ENCODE data around the gene ROBO3.

DNA sequence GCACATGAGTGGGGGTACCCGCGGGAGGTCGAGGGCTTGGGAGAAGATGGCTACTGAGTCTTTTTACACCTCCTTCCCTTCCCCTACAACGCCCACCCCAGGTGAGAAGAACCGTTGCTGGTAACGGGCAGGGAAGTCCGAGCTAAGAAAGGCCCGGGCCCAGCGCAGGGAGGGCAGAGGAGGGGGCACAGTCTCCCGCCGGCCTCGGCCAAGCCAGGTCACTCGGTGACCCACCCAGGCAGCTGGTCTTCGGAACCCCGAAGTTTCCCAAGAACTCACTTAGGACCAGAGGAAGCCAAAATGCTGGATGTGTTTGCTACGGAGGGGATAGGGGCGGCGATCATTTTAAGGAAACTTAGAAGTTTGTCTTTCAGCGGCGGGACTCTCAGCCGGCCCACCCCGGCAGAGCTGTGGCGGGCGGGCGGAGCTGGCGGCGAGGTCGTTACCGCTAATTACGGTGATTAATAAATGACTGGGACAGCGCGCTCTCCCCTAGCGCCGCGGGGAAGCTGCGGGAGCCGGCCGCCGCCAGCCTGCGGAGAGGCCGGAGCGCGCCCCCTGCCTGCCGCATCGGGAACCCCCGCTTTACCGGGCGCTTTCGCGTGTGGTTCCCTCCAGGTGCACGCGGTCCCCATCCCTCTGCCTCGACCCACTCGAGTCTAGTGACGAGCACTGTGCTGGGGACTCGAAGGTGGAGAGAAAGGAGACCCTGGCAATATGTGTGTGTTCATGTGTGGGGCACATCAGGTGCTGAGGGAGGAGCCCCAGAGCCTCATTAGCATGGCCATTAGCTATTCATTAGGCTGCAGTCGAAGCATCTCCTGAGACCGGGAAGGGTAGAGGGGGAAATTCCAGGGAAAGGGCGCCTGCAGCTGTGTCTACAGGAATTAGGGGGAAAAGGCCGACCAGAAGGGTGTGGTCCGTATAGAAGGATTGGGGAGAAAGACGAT is 945 bp downstream of the ROBO3 start:
- no peak for TF ChIP-seq POLR2AphosphoS5 (IDR thresholded peaks at IDR 0.05; ENCODE audit: low read depth, low read length)
- no peak for TF ChIP-seq TAF1 (IDR thresholded peaks at IDR 0.05; ENCODE audit: borderline replicate concordance, insufficient read depth, low read length)
- no peak for TF ChIP-seq FOXP2 (optimal IDR thresholded peaks at IDR 0.05; ENCODE audit: borderline replicate concordance, extremely low read depth, extremely low read length, insufficient read depth)
- TF ChIP-seq SIN3A (IDR thresholded peaks at IDR 0.05; ENCODE audit: borderline replicate concordance, insufficient read depth, low read length): no peak
- no peak for TF ChIP-seq REST (IDR thresholded peaks at IDR 0.05; ENCODE audit: insufficient read depth in 1 of 2, low read depth in 2 of 2, low read length in 2 of 2)
